Neural crest cell (in vitro differentiated cells): Measurements from ENCODE around the gene RAET1G. TPM values are rescaled to one million over a fixed set of nuclear protein-coding genes. Genes with fewer than 3 reads are reported as not detected.
"Not testable (repeated sequence)": the region's sequence is repeated elsewhere in the genome, so short reads cannot be mapped to it uniquely, and the experiment has no call there.

Experiments
- DNase-seq: peaks from one replicate; pipeline ENCODE4 v3.0.0; 2021; ENCODE audit warnings: low read depth, mixed read lengths, low spot score
- H3K27ac Mint-ChIP-seq: one replicate; pipeline ENCODE4 v1.8.0; 2021; ENCODE audit warnings: mild to moderate bottlenecking, mixed read lengths; ENCODE audit not compliant: unreplicated experiment
- H3K27me3 Mint-ChIP-seq: 2 replicates; pipeline ENCODE4 v1.8.0; 2021; ENCODE audit warnings: low read depth, mild to moderate bottlenecking, mixed read lengths
- H3K36me3 Mint-ChIP-seq: 2 replicates; pipeline ENCODE4 v1.8.0; 2021; ENCODE audit warnings: low read depth, mild to moderate bottlenecking, mixed read lengths
- H3K4me1 Mint-ChIP-seq: 2 replicates; pipeline ENCODE4 v1.8.0; 2021; ENCODE audit warnings: mixed read lengths
- H3K4me3 Mint-ChIP-seq: one replicate; pipeline ENCODE4 v1.8.0; 2021; ENCODE audit warnings: mild to moderate bottlenecking, mixed read lengths
- H3K9me3 Mint-ChIP-seq: 2 replicates; pipeline ENCODE4 v1.8.0; 2021; ENCODE audit warnings: mixed read lengths
- total RNA-seq: library from RNA; stranded (reverse); gene quantifications from 2 replicates; pipeline ENCODE4 v1.2.1, GENCODE V29; 2021
- TF ChIP-seq, protein P1 (sequence below): fragments of 200-600 bp; sonication (generic); conservative IDR thresholded peaks from 2 replicates; pipeline ENCODE4 v1.5.0; 2021; ENCODE audit warnings: antibody characterized with exemption, mild to moderate bottlenecking

RAET1G gene
- total RNA-seq, 1 donor from 2014 or later = not detected

DNA sequence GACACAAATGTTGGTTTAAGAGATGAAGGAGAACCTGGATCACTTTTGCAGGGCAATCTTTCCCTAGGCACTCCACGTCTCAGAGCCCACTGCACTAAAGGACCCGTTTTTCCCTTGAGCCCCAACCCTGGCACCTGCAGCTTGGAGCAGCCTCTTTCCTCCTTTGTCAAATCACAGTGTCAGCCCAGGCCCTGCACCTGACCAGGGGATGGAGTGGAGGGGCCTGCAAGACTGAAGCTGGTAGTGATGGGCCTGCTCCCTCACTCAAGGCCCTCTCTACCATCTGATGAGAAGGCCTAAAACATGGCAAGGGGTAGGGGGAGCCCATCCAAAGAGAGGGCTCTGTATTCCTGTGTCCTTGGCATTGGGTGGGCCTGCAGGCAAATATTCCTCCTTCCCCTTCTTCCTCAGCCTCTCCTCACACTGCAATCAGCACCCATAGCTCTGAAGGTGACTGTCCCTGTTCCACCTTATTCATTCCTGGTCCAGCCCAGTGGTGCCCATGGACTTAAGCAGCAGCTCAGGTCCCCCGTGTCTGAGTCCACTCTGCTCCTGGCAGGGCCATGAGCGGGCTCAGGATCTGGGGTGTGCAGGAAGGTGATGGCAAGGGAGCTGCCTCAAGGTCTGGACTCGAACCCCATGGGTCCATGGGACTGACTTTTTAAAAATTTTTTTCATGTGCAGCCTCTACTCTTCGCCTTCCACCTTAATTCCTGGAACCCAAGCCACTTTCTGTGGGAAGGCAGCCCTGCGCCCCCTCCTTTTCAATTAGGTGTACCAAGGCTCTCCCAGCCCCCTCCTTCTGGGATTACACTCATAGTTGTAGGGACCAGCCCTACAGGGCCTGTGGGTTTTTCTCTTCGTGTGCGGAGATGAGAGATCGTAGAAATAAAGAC, 6.7 kb downstream of the RAET1G start:
- Mint-ChIP-seq H3K27ac (no peak overlapping the region), H3K27me3 (peaks cover 53% of the 10 kb centered on the region), H3K36me3 (no peaks in the 10 kb centered on the region), H3K9me3 (peaks cover 3% of the 10 kb centered on the region), H3K4me1 (no peaks in the 10 kb centered on the region), H3K4me3 (no peak overlapping the region)
- TF ChIP-seq, protein P1, sequence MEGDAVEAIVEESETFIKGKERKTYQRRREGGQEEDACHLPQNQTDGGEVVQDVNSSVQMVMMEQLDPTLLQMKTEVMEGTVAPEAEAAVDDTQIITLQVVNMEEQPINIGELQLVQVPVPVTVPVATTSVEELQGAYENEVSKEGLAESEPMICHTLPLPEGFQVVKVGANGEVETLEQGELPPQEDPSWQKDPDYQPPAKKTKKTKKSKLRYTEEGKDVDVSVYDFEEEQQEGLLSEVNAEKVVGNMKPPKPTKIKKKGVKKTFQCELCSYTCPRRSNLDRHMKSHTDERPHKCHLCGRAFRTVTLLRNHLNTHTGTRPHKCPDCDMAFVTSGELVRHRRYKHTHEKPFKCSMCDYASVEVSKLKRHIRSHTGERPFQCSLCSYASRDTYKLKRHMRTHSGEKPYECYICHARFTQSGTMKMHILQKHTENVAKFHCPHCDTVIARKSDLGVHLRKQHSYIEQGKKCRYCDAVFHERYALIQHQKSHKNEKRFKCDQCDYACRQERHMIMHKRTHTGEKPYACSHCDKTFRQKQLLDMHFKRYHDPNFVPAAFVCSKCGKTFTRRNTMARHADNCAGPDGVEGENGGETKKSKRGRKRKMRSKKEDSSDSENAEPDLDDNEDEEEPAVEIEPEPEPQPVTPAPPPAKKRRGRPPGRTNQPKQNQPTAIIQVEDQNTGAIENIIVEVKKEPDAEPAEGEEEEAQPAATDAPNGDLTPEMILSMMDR = no peak
- DNase-seq = no peak

DNA sequence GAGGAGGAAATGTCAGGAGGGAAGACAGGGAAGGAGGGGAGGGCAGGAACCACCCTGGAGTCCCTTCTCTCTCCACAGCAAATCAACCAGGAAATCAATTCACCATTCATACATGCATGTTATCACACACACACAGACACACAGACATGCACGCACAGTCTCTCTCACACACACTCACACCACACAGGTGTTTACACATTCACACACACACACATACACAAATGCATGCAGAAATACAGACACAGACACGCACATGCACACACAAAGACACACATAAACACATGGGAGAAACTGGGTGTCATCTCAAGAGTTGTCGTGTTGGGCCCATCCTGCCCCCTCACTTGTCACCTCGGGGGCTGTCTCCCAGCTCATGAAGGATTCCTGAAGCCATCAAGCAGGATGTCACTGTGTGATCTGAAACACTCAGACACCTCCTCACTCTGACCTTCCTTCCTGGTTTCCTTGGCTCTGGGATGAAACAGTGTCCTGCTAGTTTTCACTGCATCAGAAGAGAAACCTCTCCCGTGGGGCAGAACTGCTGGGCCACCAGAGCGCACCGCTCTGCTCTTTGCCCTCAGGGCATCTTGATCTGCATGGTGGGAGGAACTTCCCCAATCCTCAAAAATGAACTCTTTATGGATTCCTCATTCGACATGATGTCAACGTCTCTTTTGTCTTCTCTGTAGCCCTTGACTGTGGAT, 9.2 kb downstream of the RAET1G start:
- peaks cover 6% of the 10 kb centered on the region for H3K9me3 Mint-ChIP-seq
- H3K27ac Mint-ChIP-seq = no peak overlapping the region
- H3K36me3 Mint-ChIP-seq = no peaks in the 10 kb centered on the region
- TF ChIP-seq, protein P1 = no peak
- H3K4me3 Mint-ChIP-seq = no peak overlapping the region
- H3K27me3 Mint-ChIP-seq = peaks cover 39% of the 10 kb centered on the region
- no peak for DNase-seq
- no peaks in the 10 kb centered on the region for H3K4me1 Mint-ChIP-seq

DNA sequence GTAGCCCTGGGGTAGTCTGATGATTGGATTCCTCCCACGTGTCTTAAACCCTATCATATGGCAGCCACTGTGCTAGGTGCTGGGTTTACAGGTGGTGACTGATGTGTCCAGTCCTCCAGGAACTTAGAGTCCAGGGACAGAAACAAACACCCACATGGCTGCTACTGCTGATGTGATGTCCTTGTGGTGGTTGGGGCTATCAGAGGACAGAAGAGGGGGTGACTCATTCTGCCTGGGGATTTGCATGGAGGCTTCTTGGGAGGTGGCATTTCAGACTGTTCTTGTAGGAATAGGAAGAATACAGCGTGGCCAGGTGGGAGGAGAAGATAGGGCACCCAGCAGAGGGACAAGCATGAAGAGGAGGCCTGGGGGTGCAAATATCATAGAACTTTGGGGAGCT, 9.8 kb downstream of the RAET1G start:
- no peak overlapping the region for H3K27ac Mint-ChIP-seq
- H3K9me3 Mint-ChIP-seq = peaks cover 7% of the 10 kb centered on the region
- no peaks in the 10 kb centered on the region for H3K4me1 Mint-ChIP-seq
- DNase-seq = no peak
- H3K36me3 Mint-ChIP-seq = peaks cover 2% of the 10 kb centered on the region
- TF ChIP-seq, protein P1 = no peak
- no peak overlapping the region for H3K4me3 Mint-ChIP-seq
- H3K27me3 Mint-ChIP-seq = peaks cover 34% of the 10 kb centered on the region

DNA sequence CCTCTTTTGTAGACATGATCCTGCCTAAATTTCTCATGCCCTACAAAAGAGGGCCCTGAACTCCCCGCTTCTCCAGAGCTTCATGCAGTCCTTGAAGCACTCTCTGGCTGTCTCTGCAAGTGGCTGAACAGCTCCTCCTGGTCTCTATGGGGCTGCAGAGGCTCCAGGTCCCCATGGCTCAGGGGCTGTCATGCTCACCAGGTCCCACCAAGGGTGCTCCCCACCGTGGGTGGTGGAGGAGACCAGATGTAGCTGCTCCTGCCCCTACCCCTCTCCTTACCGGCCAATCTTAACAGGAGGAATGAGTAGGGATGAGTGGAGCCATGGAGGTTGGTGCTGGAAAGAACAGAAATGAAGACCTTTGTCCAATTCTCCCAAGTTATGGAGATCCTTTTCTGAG, 10.2 kb downstream of the RAET1G start:
- Mint-ChIP-seq H3K27me3 (peaks cover 34% of the 10 kb centered on the region), H3K9me3 (peaks cover 11% of the 10 kb centered on the region)
- not testable (repeated sequence) for DNase-seq, H3K4me3 Mint-ChIP-seq, H3K36me3 Mint-ChIP-seq, H3K4me1 Mint-ChIP-seq, H3K27ac Mint-ChIP-seq

DNA sequence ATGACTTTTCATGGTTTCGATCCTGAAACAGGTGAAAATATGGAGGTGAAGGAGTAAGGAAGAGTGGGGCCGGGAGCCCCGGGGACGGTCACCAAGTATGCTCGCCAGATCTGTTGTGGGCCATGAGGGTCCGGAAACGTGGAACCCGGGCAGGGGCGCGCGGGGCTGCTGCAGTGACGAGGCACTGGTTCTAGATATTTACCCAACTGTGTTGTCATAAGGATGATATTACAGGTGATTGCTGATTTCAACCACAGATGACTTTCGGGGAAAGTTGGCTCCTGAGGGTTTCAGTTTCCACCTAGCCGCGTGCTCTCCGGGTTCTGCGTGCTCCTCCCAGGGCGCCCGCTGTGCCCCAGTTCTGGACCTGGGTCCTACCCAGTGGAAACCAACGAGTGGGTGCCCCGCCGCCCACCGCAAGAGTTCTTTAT, 12.2 kb downstream of the RAET1G start:
- TF ChIP-seq, protein P1 = no peak
- Mint-ChIP-seq H3K4me3 (no peak overlapping the region), H3K27ac (no peak overlapping the region), H3K9me3 (peaks cover 11% of the 10 kb centered on the region), H3K27me3 (peaks cover 28% of the 10 kb centered on the region), H3K36me3 (peaks cover 5% of the 10 kb centered on the region), H3K4me1 (no peaks in the 10 kb centered on the region)
- DNase-seq = no peak
